GM11168 (cell line): ENCODE results near the gene AIP.
"Not testable (repeated sequence)": the region's sequence is repeated elsewhere in the genome, so short reads cannot be mapped to it uniquely, and the experiment has no call there.

Source experiments
- in situ Hi-C: fragments of 300-500 bp; cut with MboI; formaldehyde crosslinking; loops from one replicate; pipeline ENCODE4 v1.12.0; 2022; ENCODE audit warnings: low sequenced_read_pairs; ENCODE audit not compliant: unreplicated experiment

AIP gene

DNA sequence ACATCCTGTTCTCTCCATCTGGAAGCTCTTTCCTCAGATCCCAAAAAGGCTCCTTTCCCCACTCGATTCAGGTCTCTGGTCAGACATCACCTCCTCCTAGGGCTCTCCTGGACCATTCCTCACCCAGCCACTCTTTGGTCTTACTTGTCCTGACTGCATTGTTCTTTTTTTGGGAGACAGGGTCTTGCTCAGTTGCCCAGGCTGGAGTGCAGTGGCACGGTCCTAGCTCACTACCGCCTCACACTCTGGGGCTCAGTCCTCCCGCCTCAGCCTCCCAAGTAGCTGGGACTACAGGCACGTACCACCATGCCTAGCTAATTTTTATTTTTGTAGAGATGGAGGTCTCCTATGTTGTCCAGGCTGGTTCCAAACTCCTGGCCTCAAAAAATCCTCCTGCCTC, 37.3 kb upstream of the AIP start:
- in situ Hi-C loops, result no loop called here

DNA sequence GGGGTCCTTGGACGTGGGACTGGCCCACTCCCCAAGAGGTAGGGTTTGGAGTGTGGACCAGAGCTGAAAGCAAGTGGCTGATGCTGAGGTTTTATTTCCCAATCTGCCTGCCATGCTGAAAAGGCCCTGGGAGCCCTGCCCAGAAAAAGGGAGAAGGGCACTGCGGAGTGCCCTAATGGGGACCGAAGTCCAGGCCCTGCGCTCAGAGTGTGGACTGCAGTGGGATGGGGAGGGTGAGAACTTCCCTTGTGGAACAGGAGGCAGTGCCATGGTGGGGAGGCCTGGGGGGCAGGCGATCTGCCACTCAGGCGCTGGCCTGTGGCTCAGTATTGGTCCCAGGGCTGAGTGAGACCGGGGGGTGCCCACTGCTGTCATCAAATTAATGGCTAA, 34.6 kb upstream of the AIP start:
- in situ Hi-C loops, result no loop called here

GRCh38 chr11:67449116-67449844, 33.5 kb upstream of the AIP start:
- in situ Hi-C loops, result no loop called here

- in situ Hi-C loops, result no loop called here
Observed at GRCh38 chr11:67450796-67451657, 31.8 kb upstream of the AIP start.

- in situ Hi-C loops, result no loop called here
Observed at GRCh38 chr11:67451658-67451976, 31.2 kb upstream of the AIP start.

DNA sequence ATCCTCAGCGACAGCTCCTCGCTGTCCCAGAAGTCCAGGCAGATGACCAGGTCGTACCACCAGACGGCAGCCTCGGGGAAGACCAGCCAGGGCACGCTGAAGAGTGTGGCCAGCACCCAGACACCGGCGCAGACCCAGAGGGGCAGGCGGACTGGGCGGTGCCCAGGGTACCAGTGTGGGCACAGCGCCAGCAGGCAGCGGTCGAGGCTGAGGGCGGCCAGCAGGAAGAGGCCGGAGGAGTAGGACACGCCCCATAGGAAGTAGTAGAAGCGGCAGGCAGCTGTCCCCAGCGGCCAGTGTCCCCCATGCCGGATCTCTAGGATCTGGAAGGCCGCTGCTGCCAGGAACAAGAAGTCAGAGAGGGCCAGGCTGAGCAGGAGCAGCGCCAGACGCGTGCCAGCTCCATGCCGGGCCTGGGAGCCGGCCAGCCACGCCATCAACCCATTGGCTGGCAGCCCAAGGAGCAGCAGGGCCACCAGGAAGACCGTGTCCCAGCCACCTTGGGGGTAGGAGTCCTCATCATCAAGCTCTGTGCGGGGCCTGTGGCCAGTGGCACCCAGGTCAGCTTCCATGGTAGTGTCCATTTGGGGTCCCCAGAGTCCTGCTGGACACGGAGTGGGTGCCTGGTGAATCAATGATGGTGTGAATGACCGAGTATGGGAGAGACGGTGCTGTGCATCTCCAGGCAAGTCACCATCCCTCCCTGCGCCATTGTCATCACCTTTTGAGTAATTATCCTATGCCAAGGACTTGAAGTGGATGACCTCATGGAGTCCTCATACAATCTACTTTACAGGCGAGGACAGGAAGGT, 30.5 kb upstream of the AIP start, which contains the start of gene GPR152:
Gene GPR152, minus strand, starts transcription at position 589 of the 812 bp plus-strand sequence. Its CDS starts 5 bp downstream, at position 584.
- in situ Hi-C loops, result no loop called here

DNA sequence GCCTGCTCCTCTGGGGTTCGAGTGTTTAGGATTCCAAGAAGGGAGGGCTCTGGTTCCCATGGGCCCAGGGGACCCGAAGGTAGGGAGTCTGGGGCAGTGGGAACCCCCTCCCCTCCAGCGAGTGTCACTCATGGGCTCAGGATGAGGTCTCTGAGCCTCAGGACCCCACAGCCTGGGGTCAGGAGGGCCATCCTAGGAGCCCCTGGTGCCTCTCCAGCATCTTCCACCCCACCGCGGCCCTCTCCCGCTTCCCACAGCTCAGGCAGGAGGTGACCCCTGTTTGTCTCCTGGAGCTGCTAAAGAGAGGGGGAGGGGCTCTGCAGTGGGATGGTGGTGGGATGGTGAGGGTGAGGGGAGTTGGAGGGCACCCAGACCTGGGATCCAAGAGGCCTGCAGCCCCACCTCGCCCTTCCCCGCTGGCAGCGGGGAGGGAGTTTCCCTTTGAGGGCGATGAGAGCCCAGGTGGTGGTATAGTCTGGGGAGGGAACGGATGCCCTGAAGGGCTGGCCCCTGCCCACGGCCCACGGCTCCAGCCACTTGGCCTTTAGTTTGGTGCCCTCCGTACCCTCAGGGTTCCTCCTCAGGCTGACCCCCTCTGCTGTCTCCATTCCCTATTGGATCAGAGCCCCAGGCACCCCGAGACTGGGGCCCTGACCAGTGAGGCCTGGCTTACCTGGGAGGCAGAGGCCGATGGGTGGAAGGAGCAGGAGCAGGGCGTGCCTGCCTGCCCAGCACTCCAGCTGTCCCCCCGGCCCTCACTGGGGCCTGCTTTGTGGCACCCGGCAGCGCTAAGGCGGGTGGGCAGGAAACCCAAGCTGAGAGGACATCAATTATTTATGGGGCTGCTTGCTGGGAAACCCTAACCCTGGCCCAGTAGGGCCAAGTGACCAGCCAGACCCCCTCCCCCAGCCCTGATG, 28.8 kb upstream of the AIP start:
- in situ Hi-C loops, result no loop called here

DNA sequence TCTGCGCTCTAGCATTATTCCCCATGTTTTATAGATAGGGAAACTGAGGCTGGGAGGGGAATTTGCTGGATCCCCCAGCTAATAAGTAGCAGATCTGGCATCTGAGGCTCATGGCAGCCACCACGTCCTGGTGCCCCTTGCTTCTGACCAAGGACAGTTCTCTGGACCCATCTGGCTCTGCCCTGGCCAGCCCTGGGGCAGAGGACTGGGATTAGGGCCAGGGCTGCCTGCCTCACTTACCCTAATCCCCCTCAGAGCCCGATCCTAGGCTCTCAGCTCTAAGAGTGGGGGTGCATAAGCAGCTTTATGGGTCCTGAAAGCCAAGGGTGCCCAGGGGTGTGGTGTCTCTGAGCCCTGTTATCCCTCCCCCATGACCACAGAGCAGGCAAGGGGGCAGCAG, 27.8 kb upstream of the AIP start, which contains the start of gene CABP4:
Gene CABP4, plus strand, starts transcription at position 301 of the 400 bp plus-strand sequence. Its CDS starts 70 bp downstream, at position 371.
- in situ Hi-C loops, result no loop called here

DNA sequence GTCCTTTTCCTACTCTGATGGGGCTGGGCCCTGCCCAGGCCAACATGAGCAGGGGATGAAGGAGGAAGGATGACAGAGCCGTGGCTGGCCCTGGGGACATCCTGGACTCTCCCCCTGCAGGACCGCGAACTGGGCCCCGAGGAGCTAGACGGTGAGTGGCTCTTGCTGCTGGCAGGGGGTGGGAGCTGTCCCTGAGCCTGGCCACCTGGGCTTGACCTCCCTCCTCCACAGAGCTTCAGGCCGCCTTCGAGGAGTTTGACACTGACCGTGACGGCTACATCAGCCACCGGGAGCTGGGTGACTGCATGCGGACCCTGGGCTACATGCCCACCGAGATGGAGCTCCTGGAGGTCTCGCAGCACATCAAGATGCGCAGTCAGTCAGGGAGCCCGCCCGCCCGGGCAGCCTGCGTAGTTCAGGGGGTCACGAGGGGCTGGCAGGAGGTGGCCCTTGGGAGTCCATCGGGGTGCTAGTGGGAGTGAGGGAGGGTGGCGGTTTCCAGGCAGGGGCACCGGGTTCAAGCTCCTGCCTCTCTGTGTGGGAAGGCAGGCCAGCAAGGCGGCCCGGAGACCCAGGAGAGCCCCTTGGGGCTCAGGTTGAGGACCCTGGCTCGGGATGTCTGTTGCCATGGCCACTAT, 26.6 kb upstream of the AIP start:
- in situ Hi-C loops, result no loop called here

DNA sequence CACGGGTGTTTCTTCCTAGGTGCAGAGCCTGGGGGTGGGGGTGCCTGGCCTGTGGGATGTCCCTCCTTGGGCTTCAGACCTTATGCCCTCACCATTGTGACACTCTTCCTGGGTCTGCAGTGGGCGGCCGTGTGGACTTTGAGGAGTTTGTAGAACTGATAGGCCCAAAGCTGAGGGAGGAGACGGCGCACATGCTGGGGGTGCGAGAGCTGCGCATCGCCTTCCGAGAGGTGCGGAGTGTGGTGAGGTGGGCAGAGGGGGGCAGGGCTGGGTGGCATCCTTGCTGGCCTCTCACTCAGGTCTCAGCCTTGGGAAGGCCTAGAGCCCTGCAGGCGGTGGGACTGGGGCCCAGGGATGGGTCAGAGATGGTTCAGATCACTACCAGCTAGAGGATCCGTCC, 25.4 kb upstream of the AIP start:
- in situ Hi-C loops, result no loop called here

DNA sequence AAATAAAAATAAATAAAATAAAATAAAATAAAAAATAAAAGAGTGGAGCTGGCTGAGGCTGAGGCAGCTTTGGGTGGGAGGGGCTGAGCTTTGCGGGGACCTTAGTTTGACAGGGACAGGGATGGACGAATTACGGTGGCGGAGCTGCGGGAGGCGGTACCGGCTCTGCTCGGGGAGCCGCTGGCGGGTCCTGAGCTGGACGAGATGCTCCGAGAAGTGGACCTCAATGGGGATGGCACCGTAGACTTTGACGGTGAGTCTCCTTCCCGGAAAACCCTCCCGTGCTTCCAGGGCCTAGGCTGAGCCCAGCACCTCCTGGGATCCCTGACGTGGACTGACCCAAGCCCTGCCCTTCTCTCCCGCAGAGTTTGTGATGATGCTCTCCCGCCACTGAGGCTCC, 24.6 kb upstream of the AIP start:
- in situ Hi-C loops, result no loop called here

GRCh38 chr11:67463186-67463585, 19.6 kb upstream of the AIP start:
- in situ Hi-C loops, result no loop called here

DNA sequence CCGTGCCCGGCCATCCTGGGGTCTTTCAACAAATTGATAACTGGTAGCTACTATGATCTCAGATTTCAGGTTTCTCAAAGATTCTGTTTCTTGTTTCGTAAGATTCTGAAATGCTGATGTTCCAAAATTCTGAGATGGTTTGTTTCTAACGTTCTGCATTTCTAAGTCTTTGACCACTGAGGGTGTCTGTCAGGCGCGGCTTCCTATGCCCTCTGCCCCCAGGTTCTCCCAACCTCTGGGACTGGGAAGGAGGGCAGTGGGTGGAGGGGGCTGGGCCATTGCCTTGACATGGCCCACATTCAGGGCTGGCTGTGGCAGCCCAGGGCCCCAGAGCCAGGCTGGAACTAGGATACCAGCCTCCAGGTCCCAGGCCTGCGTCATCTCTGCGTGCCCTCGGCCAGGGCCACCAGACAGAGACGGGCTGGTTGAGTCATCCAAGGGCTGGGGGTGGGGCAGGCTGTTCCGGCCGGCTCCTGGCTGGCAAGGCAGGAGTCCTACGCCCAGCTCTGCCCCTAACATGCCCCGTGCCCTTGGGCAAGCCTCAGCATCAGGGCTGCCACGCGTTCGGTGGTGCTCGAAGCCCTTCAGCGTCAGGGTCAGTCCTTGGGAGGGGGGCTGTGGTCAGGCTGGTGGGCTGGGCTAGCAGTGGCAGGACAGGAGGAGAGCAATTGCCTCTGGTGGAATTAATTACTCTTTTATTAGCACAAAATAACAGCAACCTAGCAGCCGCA, 19.0 kb upstream of the AIP start:
- in situ Hi-C loops, result no loop called here

DNA sequence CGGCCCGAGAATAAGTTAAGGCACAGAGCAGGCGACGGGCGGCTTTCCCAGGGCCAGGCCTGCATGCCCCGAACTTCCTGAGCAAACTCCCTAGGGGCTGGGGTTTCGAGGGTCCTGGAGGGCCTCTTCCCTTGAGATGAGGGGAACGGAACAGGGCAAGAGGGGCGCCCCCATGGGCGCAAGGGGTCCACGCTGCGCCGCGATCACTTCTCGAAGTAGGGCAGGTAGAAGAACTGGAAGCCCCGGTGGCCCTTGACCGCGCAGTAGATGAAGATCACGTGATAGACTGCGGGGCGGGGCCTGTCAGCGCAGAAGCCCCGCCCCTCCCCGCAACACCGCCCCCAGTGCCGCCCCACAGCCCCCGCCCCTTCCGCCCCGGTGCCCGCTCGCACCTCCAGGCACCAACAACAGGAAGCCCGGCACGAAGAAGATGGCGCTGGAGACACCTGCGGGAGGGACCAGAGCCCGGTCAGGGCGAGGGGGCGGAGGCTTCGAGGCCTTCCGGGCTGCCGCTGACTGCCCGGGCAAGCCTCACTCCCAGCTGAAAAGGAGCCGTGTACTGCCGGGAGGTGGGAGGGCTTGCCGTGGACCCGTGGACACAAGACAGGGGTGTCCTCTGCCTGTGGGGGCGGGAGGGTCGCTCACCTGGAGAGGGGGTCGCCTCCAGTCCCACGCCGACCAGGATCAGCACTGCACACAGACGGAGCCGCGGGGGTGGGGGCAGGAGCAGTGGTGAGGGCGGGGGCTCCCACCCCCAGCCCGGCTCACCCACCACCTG, 18.2 kb upstream of the AIP start:
- in situ Hi-C loops, result no loop called here

DNA sequence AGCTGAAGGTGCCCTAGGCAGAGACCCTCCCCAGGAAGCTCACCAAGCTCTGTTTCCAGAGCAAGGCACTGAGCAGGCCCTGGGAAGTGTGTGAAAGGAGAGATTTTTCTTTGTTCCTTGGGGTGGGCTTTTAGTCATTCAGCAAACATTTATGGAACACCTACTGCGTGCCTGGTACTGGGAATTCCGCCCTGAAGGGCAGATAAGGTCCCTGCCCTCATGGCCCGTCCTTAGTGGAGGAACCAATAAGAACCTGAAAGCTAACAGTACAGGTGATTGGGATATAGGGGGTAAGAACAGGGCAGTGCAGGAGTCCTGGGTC, 17.7 kb upstream of the AIP start:
- in situ Hi-C loops, result no loop called here

DNA sequence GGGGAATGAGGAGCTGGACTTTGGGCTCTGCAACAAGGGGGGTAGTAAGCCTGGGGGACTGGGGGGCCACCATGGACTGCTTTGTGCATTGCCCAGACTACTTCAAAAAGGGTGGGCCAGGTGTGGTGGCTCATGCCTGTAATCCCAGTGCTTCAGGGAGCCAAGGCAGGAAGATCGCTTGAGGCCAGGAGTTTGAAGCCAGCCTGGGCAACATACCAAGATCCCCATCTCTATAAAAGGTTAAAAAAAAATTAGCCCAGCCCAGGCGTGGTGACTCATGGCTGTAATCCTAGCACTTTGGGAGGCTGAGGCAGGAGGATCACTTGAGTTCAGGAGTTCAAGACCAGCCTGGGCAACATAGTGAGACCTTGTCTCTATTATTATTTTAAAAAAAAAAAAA, 17.3 kb upstream of the AIP start:
- in situ Hi-C loops, result not testable (repeated sequence)

DNA sequence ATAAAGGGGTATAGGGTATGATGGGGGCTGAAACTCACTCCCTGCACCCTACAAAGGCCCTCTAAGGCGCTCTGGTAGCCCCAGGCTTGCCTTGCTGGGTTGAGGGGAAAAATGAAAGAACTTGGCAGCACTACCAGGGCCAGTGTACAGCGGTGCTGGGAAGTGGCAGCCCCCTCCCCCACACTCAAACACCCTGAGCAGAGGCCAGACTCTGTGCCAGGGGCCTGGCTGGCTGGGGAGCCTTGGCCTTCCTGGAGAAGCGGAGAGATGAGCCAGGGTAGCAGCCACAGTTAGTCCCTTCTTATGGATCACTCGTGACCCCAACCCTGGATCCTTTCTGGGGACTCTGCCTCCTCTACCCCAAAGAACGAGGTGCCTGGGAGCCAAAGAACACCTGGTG, 16.5 kb upstream of the AIP start:
- in situ Hi-C loops, result no loop called here
